Measurements from ENCODE around the gene FAAP100. TPM values are rescaled to one million over a fixed set of nuclear protein-coding genes. Genes with fewer than 3 reads are reported as not detected.
A peak's percentile ranks its signal among the peaks of the same experiment; 100 is the strongest.

FAAP100 gene
- total RNA-seq, 1 donor from 2014 or later = 39.8 TPM

GRCh38 chr17:81518785-81519283, 33.3 kb downstream of the FAAP100 start:
- peak overlapping the region; percentile 22 for H3K27ac Mint-ChIP-seq (ENCODE audit: unreplicated experiment)

GRCh38 chr17:81518113-81518784, 33.9 kb downstream of the FAAP100 start:
- H3K27me3 Mint-ChIP-seq (ENCODE audit: low read depth) = no peaks in the 10 kb centered on the region
- no peaks in the 10 kb centered on the region for H3K9me3 Mint-ChIP-seq (ENCODE audit: low read depth)
- no peak for TF ChIP-seq CTCF (IDR thresholded peaks at IDR 0.05)
- H3K36me3 Mint-ChIP-seq (ENCODE audit: low read depth) = no peaks in the 10 kb centered on the region
- H3K27ac Mint-ChIP-seq (ENCODE audit: unreplicated experiment) = peak overlapping the region; percentile 70
- peaks cover 27% of the 10 kb centered on the region for H3K4me1 Mint-ChIP-seq (ENCODE audit: low read depth)
- no peak for DNase-seq (ENCODE audit: low spot score)
- H3K4me3 Mint-ChIP-seq (ENCODE audit: unreplicated experiment) = peak overlapping the region; percentile 87

More at GRCh38 chr17:81518785-81519283, 33.3 kb downstream of the FAAP100 start:
- Mint-ChIP-seq H3K4me3 (ENCODE audit: unreplicated experiment) (peak overlapping the region; percentile 87), H3K27me3 (ENCODE audit: low read depth) (no peaks in the 10 kb centered on the region), H3K4me1 (ENCODE audit: low read depth) (peaks cover 33% of the 10 kb centered on the region), H3K36me3 (ENCODE audit: low read depth) (no peaks in the 10 kb centered on the region), H3K9me3 (ENCODE audit: low read depth) (no peaks in the 10 kb centered on the region)
- peak; percentile 88 for DNase-seq (ENCODE audit: low spot score)
- no peak for TF ChIP-seq CTCF (IDR thresholded peaks at IDR 0.05)

- Mint-ChIP-seq H3K36me3 (ENCODE audit: low read depth) (no peaks in the 10 kb centered on the region), H3K27ac (ENCODE audit: unreplicated experiment) (peak overlapping the region; percentile 70), H3K27me3 (ENCODE audit: low read depth) (no peaks in the 10 kb centered on the region), H3K9me3 (ENCODE audit: low read depth) (no peaks in the 10 kb centered on the region), H3K4me3 (ENCODE audit: unreplicated experiment) (peak overlapping the region; percentile 87), H3K4me1 (ENCODE audit: low read depth) (peaks cover 26% of the 10 kb centered on the region)
- DNase-seq (ENCODE audit: low spot score) = peak; percentile 75
- TF ChIP-seq CTCF (IDR thresholded peaks at IDR 0.05) = no peak
Measured at GRCh38 chr17:81517339-81518112, 34.6 kb downstream of the FAAP100 start.

- H3K4me1 Mint-ChIP-seq (ENCODE audit: low read depth) = peaks cover 26% of the 10 kb centered on the region
- no peaks in the 10 kb centered on the region for H3K9me3 Mint-ChIP-seq (ENCODE audit: low read depth)
- H3K27ac Mint-ChIP-seq (ENCODE audit: unreplicated experiment) = peak overlapping the region; percentile 84
- peak overlapping the region; percentile 87 for H3K4me3 Mint-ChIP-seq (ENCODE audit: unreplicated experiment)
- DNase-seq (ENCODE audit: low spot score) = no peak
- no peaks in the 10 kb centered on the region for H3K27me3 Mint-ChIP-seq (ENCODE audit: low read depth)
- H3K36me3 Mint-ChIP-seq (ENCODE audit: low read depth) = peaks cover 3% of the 10 kb centered on the region
- TF ChIP-seq CTCF (IDR thresholded peaks at IDR 0.05) = no peak
Measured at GRCh38 chr17:81517009-81517338, 35.2 kb downstream of the FAAP100 start.

GRCh38 chr17:81516439-81516838, 35.7 kb downstream of the FAAP100 start:
- no peak for TF ChIP-seq CTCF (IDR thresholded peaks at IDR 0.05)
- peak overlapping the region; percentile 87 for H3K4me3 Mint-ChIP-seq (ENCODE audit: unreplicated experiment)
- peaks cover 26% of the 10 kb centered on the region for H3K4me1 Mint-ChIP-seq (ENCODE audit: low read depth)
- DNase-seq (ENCODE audit: low spot score) = peak; percentile 82
- H3K27ac Mint-ChIP-seq (ENCODE audit: unreplicated experiment) = peak overlapping the region; percentile 84
- H3K36me3 Mint-ChIP-seq (ENCODE audit: low read depth) = peaks cover 8% of the 10 kb centered on the region
- H3K9me3 Mint-ChIP-seq (ENCODE audit: low read depth) = no peaks in the 10 kb centered on the region
- H3K27me3 Mint-ChIP-seq (ENCODE audit: low read depth) = no peaks in the 10 kb centered on the region

Data from chondrocyte (in vitro differentiated cells).